Sigmoid colon (tissue), 7 donors: ENCODE data around the gene DAPK1. TPM values are rescaled to one million over a fixed set of nuclear protein-coding genes. Genes with fewer than 3 reads are reported as not detected.

Experiments
- DNase-seq: peaks from one replicate; pipeline ENCODE4 v3.0.0-alpha.2; 2019
- H3K27ac ChIP-seq, 4 donors: fragments of 200-600 bp; sonication (generic); one replicate each; pipeline ENCODE4 v1.5.1; 2016 to 2019; ENCODE audit warnings: mild to moderate bottlenecking in 1 of 4
- H3K27me3 ChIP-seq, 3 donors: fragments of 200-600 bp; sonication (generic); one replicate each; pipeline ENCODE4 v1.5.1; 2019; ENCODE audit warnings: mild to moderate bottlenecking in 1 of 3
- H3K36me3 ChIP-seq, 4 donors: fragments of 200-600 bp; sonication (generic); one replicate each; pipeline ENCODE4 v1.5.1; 2016 to 2019
- H3K4me1 ChIP-seq, 4 donors: fragments of 200-600 bp; sonication (generic); one replicate each; pipeline ENCODE4 v1.5.1; 2017 to 2019
- H3K4me3 ChIP-seq, 4 donors: fragments of 200-600 bp; sonication (generic); one replicate each; pipeline ENCODE4 v1.5.1; 2017 to 2019; ENCODE audit warnings: mild to moderate bottlenecking in 2 of 4, moderate library complexity in 1 of 4
- H3K9me3 ChIP-seq, 4 donors: fragments of 200-600 bp in 3 of 4; sonication (generic) in 3 of 4; one replicate each; pipeline versions ENCODE4 v1.5.1 to v1.6.1; 2013 to 2019
- CTCF ChIP-seq, 4 experiments: fragments of 450-650 bp in 3 of 4; fragments of 200-600 bp in 1 of 4; IDR thresholded peaks; one replicate each; pipeline ENCODE4 v1.5.1; 2016 to 2019; ENCODE audit warnings: antibody characterized with exemption in 4 of 4, mild to moderate bottlenecking in 3 of 4, moderate library complexity in 2 of 4
- EP300 ChIP-seq, 4 donors: sonication (generic); formaldehyde crosslinking; IDR thresholded peaks; one replicate each; pipeline ENCODE4 v1.6.1; 2017; ENCODE audit warnings: antibody characterized with exemption in 4 of 4
- POLR2A ChIP-seq, 2 donors: fragments of 450-650 bp; IDR thresholded peaks; one replicate each; pipeline ENCODE4 v1.6.1; 2016; ENCODE audit warnings: antibody characterized with exemption in 2 of 2, mild to moderate bottlenecking in 2 of 2, moderate library complexity in 2 of 2
- POLR2AphosphoS5 ChIP-seq, 4 donors: sonication (generic); formaldehyde crosslinking; IDR thresholded peaks; one replicate each; pipeline ENCODE4 v1.6.1; 2017; ENCODE audit warnings: antibody characterized with exemption in 4 of 4
- WGBS, 2 donors: extraction: QIAGEN DNeasy Blood & Tissue Kit; methylation state at CpG; one replicate each; pipeline ENCODE4 v1.1.7; 2013; 5-methylcytosine and 5-hydroxymethylcytosine counted together
- intact Hi-C: fragments of 100-400 bp; cut with DNase I; formaldehyde crosslinking; loops from one replicate; pipeline ENCODE4 v1.15.1; 2023
- polyA plus RNA-seq, 3 donors: library from polyadenylated mRNA; stranded (reverse); fragments of 200-250 nt; gene quantifications; one replicate each; pipeline ENCODE4 v1.2.3, GENCODE V29; 2013
- total RNA-seq, 4 donors: library from RNA; depleted of rRNA; stranded (reverse); fragments of >200 nt; gene quantifications; one replicate each; pipeline ENCODE4 v1.1.0, GENCODE V29; 2016
- donor health status: healthy with polysubstance abuse.
- donor health status: Bipolar disorder and iron deficiency.
- donor health status: healthy.

DAPK1 gene
- total and polyA plus RNA-seq, 7 donors: 4.8 to 92.5 (median 78.1) TPM

- no peak for DNase-seq
- H3K9me3 ChIP-seq: no peaks in the 10 kb centered on the region
- intact Hi-C loops: no loop called here
- no peak overlapping the region for H3K4me3 ChIP-seq
- 90 to 93% methylated on average over 3 of the region's 3 CpGs for WGBS, 2 donors
- peaks cover 0 to 34% (median 23%) of the 10 kb centered on the region in 4 donors for H3K4me1 ChIP-seq
- H3K27me3 ChIP-seq: no peaks in the 10 kb centered on the region
- TF ChIP-seq CTCF (IDR thresholded peaks at IDR 0.05): no peak
- no peak for TF ChIP-seq POLR2AphosphoS5 (IDR thresholded peaks at IDR 0.05)
- TF ChIP-seq EP300 (IDR thresholded peaks at IDR 0.05): no peak
- peaks cover 0 to 44% (median 14%) of the 10 kb centered on the region in 4 donors for H3K36me3 ChIP-seq
- no peak overlapping the region for H3K27ac ChIP-seq
These were observed 160.8 kb downstream of the DAPK1 start for GRCh38 chr9:87658511-87658910.

- no peak overlapping the region for H3K27ac ChIP-seq
- H3K36me3 ChIP-seq: peaks cover 0 to 56% (median 14%) of the 10 kb centered on the region in 4 donors
- no peak for DNase-seq
- intact Hi-C loops: loop anchor here (10.0 kb wide), 1 partner anchor 1245 kb away; no protein-coding TSS in a partner anchor
- no peak for TF ChIP-seq POLR2AphosphoS5 (IDR thresholded peaks at IDR 0.05)
- no peak for TF ChIP-seq POLR2A (IDR thresholded peaks at IDR 0.05)
- no peak for TF ChIP-seq EP300 (IDR thresholded peaks at IDR 0.05)
- no peak for TF ChIP-seq CTCF (IDR thresholded peaks at IDR 0.05)
- H3K27me3 ChIP-seq: no peaks in the 10 kb centered on the region
- WGBS, 2 donors: 95 to 96% methylated on average over 47 of the region's 47 CpGs
- H3K9me3 ChIP-seq: no peaks in the 10 kb centered on the region
- H3K4me1 ChIP-seq: peaks cover 0 to 34% (median 23%) of the 10 kb centered on the region in 4 donors
- H3K4me3 ChIP-seq: no peak overlapping the region
These were observed 162.1 kb downstream of the DAPK1 start for GRCh38 chr9:87659534-87660419.

GRCh38 chr9:87661241-87661640 lies 163.6 kb downstream of the DAPK1 start:
- no peak for DNase-seq
- intact Hi-C loops: loop anchor here (10.0 kb wide), 1 partner anchor 1246 kb away; no protein-coding TSS in a partner anchor

GRCh38 chr9:87662808-87663528 lies 165.3 kb downstream of the DAPK1 start:
- H3K4me3 ChIP-seq: no peak overlapping the region
- TF ChIP-seq EP300 (IDR thresholded peaks at IDR 0.05) (no peak), CTCF (IDR thresholded peaks at IDR 0.05) (peak; percentile 50 to 81 (median 69)), POLR2AphosphoS5 (IDR thresholded peaks at IDR 0.05) (peak in 1 of 4 donors; percentile 5), POLR2A (IDR thresholded peaks at IDR 0.05) (no peak)
- WGBS, 2 donors: 47 to 71% methylated on average over 11 of the region's 11 CpGs
- intact Hi-C loops: loop anchor here (1.0 to 10.0 kb wide), 2 partner anchors 326 to 1248 kb away; no protein-coding TSS in a partner anchor
- H3K27me3 ChIP-seq: no peaks in the 10 kb centered on the region
- H3K36me3 ChIP-seq: peaks cover 0 to 66% (median 15%) of the 10 kb centered on the region in 4 donors
- peaks cover 0 to 6% (median 0%) of the 10 kb centered on the region in 4 donors for H3K9me3 ChIP-seq
- no peak overlapping the region for H3K27ac ChIP-seq
- peaks cover 0 to 18% (median 7%) of the 10 kb centered on the region in 4 donors for H3K4me1 ChIP-seq
- DNase-seq: peak; percentile 86

More at GRCh38 chr9:87661241-87661640, 163.6 kb downstream of the DAPK1 start:
- H3K4me3 ChIP-seq: no peak overlapping the region
- peaks cover 0 to 61% (median 19%) of the 10 kb centered on the region in 4 donors for H3K36me3 ChIP-seq
- H3K27me3 ChIP-seq: no peaks in the 10 kb centered on the region
- no peak for TF ChIP-seq EP300 (IDR thresholded peaks at IDR 0.05)
- no peak for TF ChIP-seq POLR2AphosphoS5 (IDR thresholded peaks at IDR 0.05)
- TF ChIP-seq POLR2A (IDR thresholded peaks at IDR 0.05): no peak
- no peak for TF ChIP-seq CTCF (IDR thresholded peaks at IDR 0.05)
- H3K9me3 ChIP-seq: no peaks in the 10 kb centered on the region
- H3K4me1 ChIP-seq: peaks cover 0 to 31% (median 16%) of the 10 kb centered on the region in 4 donors
- 74 to 90% methylated on average over 1 of the region's 1 CpG for WGBS, 2 donors
- no peak overlapping the region for H3K27ac ChIP-seq
